ENCODE measurements around the gene WDR6. TPM values are rescaled to one million over a fixed set of nuclear protein-coding genes. Genes with fewer than 3 reads are reported as not detected.

WDR6 gene
- total RNA-seq, 3 donors from 2014 or later (not counting 1 experiment from before 2014, with no cell fraction given) = 113 to 167 (median 129) TPM

DNA sequence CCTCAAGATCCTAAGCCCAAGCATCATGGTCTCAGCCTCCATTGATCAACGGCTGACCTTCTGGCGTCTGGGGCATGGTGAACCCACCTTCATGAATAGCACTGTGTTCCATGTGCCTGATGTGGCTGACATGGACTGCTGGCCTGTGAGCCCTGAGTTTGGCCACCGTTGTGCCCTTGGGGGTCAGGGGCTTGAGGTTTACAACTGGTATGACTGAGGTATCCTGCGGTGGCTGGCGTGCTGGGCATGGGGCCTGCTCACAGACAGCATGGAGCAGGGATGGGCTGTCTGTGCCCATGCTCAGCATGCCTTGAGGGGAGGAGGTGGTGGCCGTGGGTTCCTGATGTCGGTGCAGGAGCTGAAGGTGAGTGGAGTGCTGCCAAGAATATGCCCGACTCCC is 7.9 kb downstream of the WDR6 start:
- ATAC-seq (no peak), DNase-seq (no peak)
- H3K36me3 Mint-ChIP-seq = no peaks in the 10 kb centered on the region
- H3K27me3 ChIP-seq (ENCODE audit: control insufficient read depth, insufficient read depth, low read length) = no peaks in the 10 kb centered on the region
- no peak overlapping the region for H3K4me3 Mint-ChIP-seq
- peaks cover 43% of the 10 kb centered on the region for H3K36me3 ChIP-seq (ENCODE audit: control insufficient read depth, insufficient read depth, low read length)
- H3K4me1 Mint-ChIP-seq = peaks cover 0 to 5% of the 10 kb centered on the region in 2 donors
- H3K27ac Mint-ChIP-seq = peak overlapping the region in 1 of 2 donors; percentile 38
- H3K27ac ChIP-seq (ENCODE audit: low read length) = no peak overlapping the region
- no peaks in the 10 kb centered on the region for H3K27me3 Mint-ChIP-seq (ENCODE audit: low read depth in 2 of 2)
- WGBS (ENCODE audit: insufficient coverage) = 95% methylated on average over 8 of the region's 8 CpGs
- TF ChIP-seq, protein P1, sequence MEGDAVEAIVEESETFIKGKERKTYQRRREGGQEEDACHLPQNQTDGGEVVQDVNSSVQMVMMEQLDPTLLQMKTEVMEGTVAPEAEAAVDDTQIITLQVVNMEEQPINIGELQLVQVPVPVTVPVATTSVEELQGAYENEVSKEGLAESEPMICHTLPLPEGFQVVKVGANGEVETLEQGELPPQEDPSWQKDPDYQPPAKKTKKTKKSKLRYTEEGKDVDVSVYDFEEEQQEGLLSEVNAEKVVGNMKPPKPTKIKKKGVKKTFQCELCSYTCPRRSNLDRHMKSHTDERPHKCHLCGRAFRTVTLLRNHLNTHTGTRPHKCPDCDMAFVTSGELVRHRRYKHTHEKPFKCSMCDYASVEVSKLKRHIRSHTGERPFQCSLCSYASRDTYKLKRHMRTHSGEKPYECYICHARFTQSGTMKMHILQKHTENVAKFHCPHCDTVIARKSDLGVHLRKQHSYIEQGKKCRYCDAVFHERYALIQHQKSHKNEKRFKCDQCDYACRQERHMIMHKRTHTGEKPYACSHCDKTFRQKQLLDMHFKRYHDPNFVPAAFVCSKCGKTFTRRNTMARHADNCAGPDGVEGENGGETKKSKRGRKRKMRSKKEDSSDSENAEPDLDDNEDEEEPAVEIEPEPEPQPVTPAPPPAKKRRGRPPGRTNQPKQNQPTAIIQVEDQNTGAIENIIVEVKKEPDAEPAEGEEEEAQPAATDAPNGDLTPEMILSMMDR (IDR thresholded peaks at IDR 0.05) = no peak
- H3K9me3 ChIP-seq (ENCODE audit: control insufficient read depth, insufficient read depth, low read length) = no peaks in the 10 kb centered on the region
- H3K4me1 ChIP-seq (ENCODE audit: control insufficient read depth, insufficient read depth, low read length) = peaks cover 28% of the 10 kb centered on the region
- H3K9me3 Mint-ChIP-seq = no peaks in the 10 kb centered on the region
- intact Hi-C loops (cut with micrococcal nuclease) = no loop called here
- no peak overlapping the region for H3K4me3 ChIP-seq (ENCODE audit: low read length)

DNA sequence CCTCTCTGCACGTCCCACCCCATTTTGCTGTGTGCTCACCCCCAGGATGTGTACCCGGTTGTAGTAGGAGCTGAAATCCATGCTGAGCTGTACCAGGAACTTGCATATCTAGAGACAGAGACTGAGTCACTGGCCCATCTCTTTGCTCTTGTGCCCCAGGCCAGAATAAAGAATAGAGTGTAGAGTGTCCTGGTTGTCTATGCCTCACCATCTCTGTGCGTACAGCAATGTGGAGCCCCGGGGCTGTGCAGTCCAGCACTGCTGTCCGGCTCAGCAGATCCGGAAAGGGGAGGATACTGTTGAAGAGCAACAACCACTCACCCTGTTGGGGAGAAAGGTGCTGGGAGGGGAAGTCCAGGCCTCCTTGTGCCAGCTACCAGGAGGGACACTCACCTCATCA is 8.6 kb downstream of the WDR6 start:
- 91% methylated on average over 6 of the region's 6 CpGs for WGBS (ENCODE audit: insufficient coverage)
- TF ChIP-seq, protein P1 (IDR thresholded peaks at IDR 0.05) = no peak
- Mint-ChIP-seq H3K36me3 (no peaks in the 10 kb centered on the region), H3K4me1 (peaks cover 0 to 11% of the 10 kb centered on the region in 2 donors), H3K27ac (peak overlapping the region in 1 of 2 donors; percentile 31), H3K27me3 (ENCODE audit: low read depth in 2 of 2) (no peaks in the 10 kb centered on the region), H3K4me3 (peak overlapping the region; percentile 35), H3K9me3 (no peaks in the 10 kb centered on the region)
- ATAC-seq = no peak
- Histone ChIP-seq H3K36me3 (ENCODE audit: control insufficient read depth, insufficient read depth, low read length) (peaks cover 43% of the 10 kb centered on the region), H3K27ac (ENCODE audit: low read length) (no peak overlapping the region), H3K9me3 (ENCODE audit: control insufficient read depth, insufficient read depth, low read length) (no peaks in the 10 kb centered on the region), H3K4me3 (ENCODE audit: low read length) (no peak overlapping the region), H3K27me3 (ENCODE audit: control insufficient read depth, insufficient read depth, low read length) (no peaks in the 10 kb centered on the region), H3K4me1 (ENCODE audit: control insufficient read depth, insufficient read depth, low read length) (peaks cover 35% of the 10 kb centered on the region)
- intact Hi-C loops (cut with micrococcal nuclease) = no loop called here
- DNase-seq = no peak

DNA sequence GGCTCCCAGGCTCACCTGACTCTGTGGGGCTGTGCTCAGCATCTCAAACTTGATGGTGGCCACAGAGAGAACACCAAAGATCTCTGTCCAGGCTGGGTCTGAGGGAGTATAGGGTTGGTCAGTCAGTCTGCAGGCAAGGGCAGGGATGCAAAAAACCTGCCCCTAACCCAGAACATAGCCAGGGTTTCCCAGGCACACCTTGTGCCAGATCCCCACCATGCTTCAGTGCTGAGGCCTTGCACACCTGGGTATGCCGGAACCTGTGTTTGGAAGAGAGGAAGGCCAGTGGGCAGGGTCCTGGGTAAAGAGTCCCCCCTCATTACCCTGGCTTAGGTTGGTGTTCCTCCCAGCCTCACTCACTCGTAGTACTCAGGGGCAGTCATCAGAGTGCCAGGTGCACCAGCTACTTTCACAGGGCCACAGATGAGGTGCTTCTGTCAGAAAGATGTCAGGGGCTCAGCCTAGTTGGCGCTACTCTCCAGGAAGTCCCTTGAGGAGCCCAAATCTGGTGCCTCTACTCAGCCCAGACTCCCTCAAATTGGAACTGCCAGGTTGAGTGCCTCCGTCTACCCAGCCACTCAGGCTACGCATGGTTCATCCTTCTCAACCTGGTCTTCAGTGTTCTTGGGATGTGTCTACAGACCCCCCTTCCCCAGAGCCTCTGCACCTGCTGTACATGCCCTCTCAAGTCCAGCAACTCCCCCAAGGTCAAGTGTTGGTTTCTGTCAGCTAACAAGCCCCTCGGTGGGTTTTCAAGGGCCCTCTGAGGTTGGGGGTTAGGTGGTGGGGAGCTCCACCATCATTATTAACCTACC is 9.4 kb downstream of the WDR6 start:
- 96% methylated on average over 5 of the region's 6 CpGs for WGBS (ENCODE audit: insufficient coverage)
- no peaks in the 10 kb centered on the region for H3K9me3 Mint-ChIP-seq
- Histone ChIP-seq H3K9me3 (ENCODE audit: control insufficient read depth, insufficient read depth, low read length) (no peaks in the 10 kb centered on the region), H3K4me1 (ENCODE audit: control insufficient read depth, insufficient read depth, low read length) (peaks cover 36% of the 10 kb centered on the region), H3K27me3 (ENCODE audit: control insufficient read depth, insufficient read depth, low read length) (no peaks in the 10 kb centered on the region), H3K4me3 (ENCODE audit: low read length) (no peak overlapping the region), H3K27ac (ENCODE audit: low read length) (no peak overlapping the region), H3K36me3 (ENCODE audit: control insufficient read depth, insufficient read depth, low read length) (peaks cover 40% of the 10 kb centered on the region)
- DNase-seq (no peak), ATAC-seq (no peak)
- H3K4me1 Mint-ChIP-seq = peaks cover 5 to 16% of the 10 kb centered on the region in 2 donors
- TF ChIP-seq, protein P1 (IDR thresholded peaks at IDR 0.05) = no peak
- H3K27ac Mint-ChIP-seq = no peak overlapping the region
- no peaks in the 10 kb centered on the region for H3K27me3 Mint-ChIP-seq (ENCODE audit: low read depth in 2 of 2)
- no peak overlapping the region for H3K4me3 Mint-ChIP-seq
- intact Hi-C loops (cut with micrococcal nuclease) = no loop called here
- H3K36me3 Mint-ChIP-seq = no peaks in the 10 kb centered on the region

Measured in natural killer cell (primary cell).